COLO668 (cell line): ENCODE measurements around the gene CSNK1G1.
"Not testable (repeated sequence)": the region's sequence is repeated elsewhere in the genome, so short reads cannot be mapped to it uniquely, and the experiment has no call there.

Experiments
- DNase-seq: peaks from one replicate; lab custom pipeline; 2025; ENCODE audit not compliant: unreplicated experiment; lab: John Stamatoyannopoulos, UW

Gene CSNK1G1

DNA sequence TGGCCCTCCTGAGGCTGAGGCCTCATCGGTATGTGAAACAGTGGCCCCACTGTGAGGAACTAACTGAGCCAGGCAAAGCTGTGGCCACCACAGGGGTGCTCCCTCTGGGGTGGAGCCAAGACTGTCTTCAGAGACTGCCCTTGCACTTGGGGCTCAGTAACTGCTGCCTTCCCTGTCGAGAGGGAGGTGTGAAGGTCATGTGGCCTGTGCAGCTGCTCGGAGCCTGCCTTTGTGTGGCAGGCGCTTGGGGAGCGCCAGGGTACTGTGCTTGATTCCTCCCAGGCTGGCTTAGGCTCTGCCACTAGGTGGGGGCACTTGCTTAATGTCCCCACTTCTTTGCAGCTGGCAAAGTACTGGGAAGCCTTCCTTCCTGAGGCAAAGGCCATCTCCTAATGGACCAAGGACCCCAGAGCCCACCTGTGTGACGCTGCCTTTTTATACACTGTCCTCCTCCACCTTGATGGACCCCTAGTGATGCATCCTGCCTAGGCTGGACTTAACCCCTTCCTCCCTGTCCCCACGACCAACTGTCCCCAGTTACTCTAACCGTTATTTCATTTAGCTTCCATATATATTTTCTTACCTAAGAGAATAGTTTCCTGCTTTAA lies 218.6 kb downstream of the CSNK1G1 start:
- peak; percentile 24 for DNase-seq

GRCh38 chr15:64136347-64136746 lies 219.6 kb downstream of the CSNK1G1 start:
- DNase-seq: no peak

- DNase-seq: no peak
Observed at GRCh38 chr15:64134345-64134829, 221.6 kb downstream of the CSNK1G1 start.

- no peak for DNase-seq
Observed at GRCh38 chr15:64133623-64134344, 222.2 kb downstream of the CSNK1G1 start.

- DNase-seq: no peak
Observed at GRCh38 chr15:64132217-64132616, 223.8 kb downstream of the CSNK1G1 start.

DNA sequence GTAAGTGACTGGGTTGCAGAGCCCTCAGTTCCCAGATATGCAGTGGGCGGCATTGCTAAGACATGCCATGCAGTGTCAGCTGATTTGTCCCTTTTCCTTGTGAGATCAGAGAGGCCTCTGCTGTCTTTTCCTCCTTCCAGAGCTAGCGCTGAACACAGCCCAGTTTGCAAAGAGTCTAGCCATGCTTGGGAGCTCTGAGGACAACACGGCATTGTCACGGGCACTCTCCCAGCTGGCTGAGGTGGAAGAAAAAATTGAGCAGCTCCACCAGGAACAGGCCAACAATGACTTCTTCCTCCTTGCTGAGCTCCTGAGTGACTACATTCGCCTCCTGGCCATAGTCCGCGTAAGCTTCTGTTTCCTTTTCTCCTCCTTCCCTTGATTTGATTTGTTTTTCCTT lies 224.4 kb downstream of the CSNK1G1 start:
- no peak for DNase-seq

DNA sequence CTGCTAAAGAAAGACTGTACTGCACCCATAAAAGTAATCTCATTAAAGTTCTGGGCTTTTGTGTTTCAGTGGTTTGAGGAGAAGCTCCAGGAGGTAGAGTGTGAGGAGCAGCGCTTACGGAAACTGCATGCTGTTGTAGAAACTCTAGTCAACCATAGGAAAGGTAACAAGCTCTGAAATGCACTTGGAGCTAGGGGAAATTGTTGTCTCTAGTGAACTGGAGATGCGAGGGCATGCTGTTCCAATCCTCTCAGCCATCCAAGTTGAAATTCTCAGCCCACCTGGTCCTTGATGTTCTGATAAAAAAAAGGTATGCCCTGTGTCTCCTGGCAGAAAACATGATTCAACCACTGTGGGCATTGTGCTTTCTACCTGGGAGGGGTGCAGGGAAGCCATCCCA lies 225.8 kb downstream of the CSNK1G1 start:
- DNase-seq: no peak

- DNase-seq: no peak
Observed at GRCh38 chr15:64127521-64128270, 228.3 kb downstream of the CSNK1G1 start.

DNA sequence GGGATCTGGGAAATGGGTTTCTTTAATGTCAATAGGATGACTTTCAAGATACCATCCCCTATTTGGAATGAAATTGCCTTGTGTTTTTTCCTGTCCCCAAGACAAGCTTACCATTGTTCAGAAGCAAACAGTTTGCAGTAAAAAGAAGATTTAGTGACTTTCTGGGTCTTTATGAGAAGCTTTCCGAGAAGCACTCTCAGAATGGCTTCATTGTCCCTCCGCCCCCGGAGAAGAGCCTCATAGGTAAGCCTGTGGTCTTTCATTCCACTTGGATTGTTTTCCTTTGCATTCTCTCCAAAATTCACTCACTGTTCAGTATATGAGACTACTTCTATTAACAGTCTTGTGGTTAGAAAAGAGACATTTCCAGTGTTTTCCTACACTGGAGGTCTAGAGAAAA lies 230.0 kb downstream of the CSNK1G1 start:
- no peak for DNase-seq

- no peak for DNase-seq
Observed at GRCh38 chr15:64122936-64123351, 233.0 kb downstream of the CSNK1G1 start.

GRCh38 chr15:64122444-64122843 lies 233.5 kb downstream of the CSNK1G1 start:
- no peak for DNase-seq

DNA sequence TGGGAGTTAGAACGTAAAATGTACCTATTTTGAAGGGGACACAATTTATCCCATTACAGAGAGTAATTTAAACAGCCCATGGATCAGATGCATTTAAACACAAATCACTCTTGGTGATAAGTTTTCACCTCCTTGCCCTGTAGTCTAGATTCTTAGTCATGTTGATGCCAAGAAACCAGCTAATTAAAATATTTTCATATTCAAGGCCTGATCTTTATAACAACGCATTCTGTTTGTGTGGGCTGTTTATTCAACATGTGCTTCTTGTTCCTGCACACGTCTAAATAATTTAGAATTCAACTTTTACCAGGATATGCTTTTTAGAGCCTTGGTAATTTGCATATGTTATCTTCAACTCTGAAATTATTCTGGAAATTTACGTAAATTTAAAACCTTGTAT lies 234.4 kb downstream of the CSNK1G1 start:
- DNase-seq: no peak

DNA sequence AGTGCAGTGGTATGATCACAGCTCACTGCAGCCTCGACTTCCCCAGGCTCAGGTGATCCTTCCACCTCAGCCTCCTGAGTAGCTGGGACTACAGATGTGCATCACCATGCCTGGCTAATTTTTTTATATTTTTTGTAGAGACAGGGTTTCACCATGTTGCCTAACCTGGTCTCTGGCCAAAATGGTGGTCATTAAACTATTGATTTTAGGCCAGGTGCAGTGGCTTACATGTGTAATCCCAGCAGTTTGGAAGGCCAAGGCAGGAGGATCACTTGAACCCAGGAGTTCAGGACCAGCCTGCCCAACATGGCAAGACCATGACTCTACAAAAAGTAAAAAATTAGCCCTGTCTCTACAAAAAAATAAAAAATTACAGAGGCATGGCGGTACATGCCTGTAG lies 235.7 kb downstream of the CSNK1G1 start:
- not testable (repeated sequence) for DNase-seq

GRCh38 chr15:64117759-64118487 lies 238.1 kb downstream of the CSNK1G1 start:
- DNase-seq: no peak
